MM.1S (cell line): ENCODE measurements around the gene PRRX2.

Experiments used
- DNase-seq: peaks from one replicate; pipeline ENCODE4 v3.0.0-alpha.2; 2015
- H2AFZ ChIP-seq: fragments of 300-600 bp; sonication (generic); 2 replicates; pipeline ENCODE4 v1.6.0; 2016; ENCODE audit warnings: antibody characterized with exemption, low read length
- H3F3A ChIP-seq: fragments of 300-600 bp; sonication (generic); 2 replicates; pipeline ENCODE4 v1.6.1; 2016; ENCODE audit warnings: mild to moderate bottlenecking, antibody characterized with exemption, low read length, moderate library complexity, mixed read lengths; ENCODE audit not compliant: insufficient read depth
- H3K27ac ChIP-seq: fragments of 300-600 bp; sonication (generic); 2 replicates; pipeline ENCODE4 v1.5.1; 2016; ENCODE audit warnings: mild to moderate bottlenecking, low read length
- H3K27me3 ChIP-seq: fragments of 300-600 bp; sonication (generic); replicated peaks from 2 replicates; pipeline ENCODE4 v1.6.0; 2016; ENCODE audit warnings: low read length; ENCODE audit not compliant: insufficient read depth
- H3K36me3 ChIP-seq: fragments of 300-600 bp; sonication (generic); replicated peaks from 2 replicates; pipeline ENCODE4 v1.6.1; 2016; ENCODE audit warnings: mild to moderate bottlenecking, low read length, mixed read lengths; ENCODE audit not compliant: insufficient read depth
- H3K4me1 ChIP-seq: fragments of 300-600 bp; sonication (generic); 2 replicates; pipeline ENCODE4 v1.6.1; 2016; ENCODE audit warnings: low read length, mixed read lengths
- H3K4me2 ChIP-seq: fragments of 300-600 bp; sonication (generic); 2 replicates; pipeline ENCODE4 v1.6.0; 2016; ENCODE audit warnings: low read depth, low read length
- H3K4me3 ChIP-seq: fragments of 300-600 bp; sonication (generic); 2 replicates; pipeline ENCODE4 v1.5.1; 2016; ENCODE audit warnings: low read length, mixed read lengths
- H3K79me2 ChIP-seq: fragments of 300-600 bp; sonication (generic); 2 replicates; pipeline ENCODE4 v1.6.1; 2016; ENCODE audit warnings: mixed run types, low read length, mixed read lengths
- H3K9ac ChIP-seq: fragments of 300-600 bp; sonication (generic); 2 replicates; pipeline ENCODE4 v1.6.1; 2016; ENCODE audit warnings: low read length, mixed read lengths
- H3K9me2 ChIP-seq: fragments of 300-600 bp; sonication (generic); replicated peaks from 2 replicates; pipeline ENCODE4 v1.6.1; 2016; ENCODE audit warnings: mild to moderate bottlenecking, low read length, mixed read lengths; ENCODE audit not compliant: insufficient read depth
- H3K9me3 ChIP-seq: fragments of 300-600 bp; sonication (generic); replicated peaks from 2 replicates; pipeline ENCODE4 v1.6.1; 2016; ENCODE audit warnings: mild to moderate bottlenecking, low read length, mixed read lengths; ENCODE audit not compliant: insufficient read depth
- H4K20me1 ChIP-seq: fragments of 300-600 bp; sonication (generic); 2 replicates; pipeline ENCODE4 v1.6.1; 2016; ENCODE audit warnings: mild to moderate bottlenecking, low read length, moderate library complexity, mixed read lengths; ENCODE audit not compliant: insufficient read depth
- EZH2 ChIP-seq: fragments of 300-600 bp; sonication (generic); optimal IDR thresholded peaks from 2 replicates; pipeline ENCODE3; 2017; ENCODE audit warnings: low read depth, mild to moderate bottlenecking, antibody characterized with exemption, low read length, mixed read lengths
- EZH2phosphoT487 ChIP-seq: fragments of 300-600 bp; sonication (generic); IDR thresholded peaks from 2 replicates; pipeline ENCODE4 v1.6.1; 2018; ENCODE audit warnings: antibody characterized with exemption, low read length
- TF ChIP-seq, protein P1 (sequence below): fragments of 300-600 bp; sonication (generic); IDR thresholded peaks from 2 replicates; pipeline ENCODE4 v1.5.1; 2016; ENCODE audit warnings: antibody characterized with exemption, low read length, mixed read lengths

PRRX2 gene

DNA sequence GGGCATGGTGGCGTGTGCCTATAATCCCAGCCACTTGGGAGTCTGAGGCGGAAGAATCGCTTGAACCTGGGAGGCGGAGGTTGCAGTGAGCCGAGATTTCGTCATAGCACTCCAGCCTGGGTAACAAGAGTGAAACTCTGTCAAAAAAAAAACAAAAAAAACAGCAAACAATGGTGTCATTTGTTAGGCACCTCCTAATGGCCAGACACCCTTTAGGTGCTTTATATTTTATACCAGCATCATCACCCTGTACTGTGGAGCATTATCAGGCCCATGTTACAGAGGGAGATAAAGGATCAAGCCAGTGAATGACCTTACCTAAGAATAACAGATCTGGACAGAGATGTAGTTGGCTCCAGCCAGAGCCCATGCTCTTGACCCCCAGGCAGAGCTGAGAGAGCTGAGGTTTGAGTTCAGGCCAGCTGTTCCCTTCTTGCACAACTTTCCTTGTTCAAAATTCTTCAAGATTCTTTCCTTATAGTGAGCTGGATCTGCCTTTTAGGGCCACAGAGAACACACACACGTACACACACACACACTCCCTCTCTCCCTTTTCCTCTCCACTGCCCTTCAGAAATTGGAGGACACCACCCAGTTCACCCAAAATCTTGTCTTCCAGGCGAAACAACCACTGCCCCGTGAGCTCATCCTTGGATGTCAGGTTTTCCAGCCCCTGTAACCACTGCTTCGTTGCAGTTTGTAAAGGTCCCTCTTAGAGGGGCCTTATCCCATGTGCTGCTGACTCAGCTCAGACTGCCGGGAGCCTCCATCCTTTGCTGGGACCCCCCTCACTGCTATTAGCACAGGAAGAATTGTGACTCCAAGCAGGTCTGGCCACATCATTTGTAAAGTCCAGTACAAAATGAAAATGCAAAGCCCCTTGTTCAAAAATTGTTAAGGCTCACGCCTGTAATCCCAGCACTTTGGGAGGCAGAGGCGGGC is 97.8 kb downstream of the PRRX2 start:
- TF ChIP-seq EZH2phosphoT487 (no peak), EZH2 (no peak)
- TF ChIP-seq, protein P1, sequence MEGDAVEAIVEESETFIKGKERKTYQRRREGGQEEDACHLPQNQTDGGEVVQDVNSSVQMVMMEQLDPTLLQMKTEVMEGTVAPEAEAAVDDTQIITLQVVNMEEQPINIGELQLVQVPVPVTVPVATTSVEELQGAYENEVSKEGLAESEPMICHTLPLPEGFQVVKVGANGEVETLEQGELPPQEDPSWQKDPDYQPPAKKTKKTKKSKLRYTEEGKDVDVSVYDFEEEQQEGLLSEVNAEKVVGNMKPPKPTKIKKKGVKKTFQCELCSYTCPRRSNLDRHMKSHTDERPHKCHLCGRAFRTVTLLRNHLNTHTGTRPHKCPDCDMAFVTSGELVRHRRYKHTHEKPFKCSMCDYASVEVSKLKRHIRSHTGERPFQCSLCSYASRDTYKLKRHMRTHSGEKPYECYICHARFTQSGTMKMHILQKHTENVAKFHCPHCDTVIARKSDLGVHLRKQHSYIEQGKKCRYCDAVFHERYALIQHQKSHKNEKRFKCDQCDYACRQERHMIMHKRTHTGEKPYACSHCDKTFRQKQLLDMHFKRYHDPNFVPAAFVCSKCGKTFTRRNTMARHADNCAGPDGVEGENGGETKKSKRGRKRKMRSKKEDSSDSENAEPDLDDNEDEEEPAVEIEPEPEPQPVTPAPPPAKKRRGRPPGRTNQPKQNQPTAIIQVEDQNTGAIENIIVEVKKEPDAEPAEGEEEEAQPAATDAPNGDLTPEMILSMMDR = no peak
- Histone ChIP-seq H3K4me1 (no peaks in the 10 kb centered on the region), H3K36me3 (no peaks in the 10 kb centered on the region), H3K27me3 (peaks cover 71% of the 10 kb centered on the region), H3K4me3 (no peak overlapping the region), H3K4me2 (no peak overlapping the region), H3F3A (no peaks in the 10 kb centered on the region; the same call in 1 of the 2 replicates), H3K9me3 (no peaks in the 10 kb centered on the region), H3K9me2 (no peaks in the 10 kb centered on the region), H2AFZ (no peak overlapping the region), H3K9ac (no peak overlapping the region), H4K20me1 (no peaks in the 10 kb centered on the region), H3K79me2 (no peaks in the 10 kb centered on the region), H3K27ac (no peak overlapping the region)
- DNase-seq = no peak

DNA sequence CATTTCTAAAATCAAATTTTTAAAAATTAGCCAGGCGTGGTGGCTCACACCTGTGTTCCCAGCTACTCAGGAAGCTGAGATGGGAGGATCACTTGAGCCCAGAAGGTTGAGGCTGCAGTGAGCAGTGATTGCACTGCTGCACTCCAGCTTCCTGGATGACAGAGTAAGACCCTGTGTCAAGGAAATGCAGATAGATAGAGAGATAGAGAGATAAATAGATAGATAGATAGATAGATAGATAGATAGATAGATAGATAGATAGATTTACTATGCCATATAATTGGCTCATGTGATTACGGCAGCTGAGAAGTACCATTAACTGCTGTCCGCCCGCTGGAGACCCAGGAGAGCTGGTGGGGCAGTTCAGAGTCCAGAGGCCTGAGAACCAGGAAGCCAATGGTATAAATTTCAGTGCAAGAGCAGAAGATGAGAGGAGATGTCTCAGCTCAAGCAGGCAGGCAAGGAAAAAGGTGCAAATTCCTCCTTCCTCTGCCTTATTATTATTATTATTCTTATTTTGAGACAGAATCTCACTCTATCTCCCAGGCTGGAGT is 100.4 kb downstream of the PRRX2 start:
- H3F3A ChIP-seq = no peaks in the 10 kb centered on the region; the same call in 1 of the 2 replicates
- no peaks in the 10 kb centered on the region for H3K79me2 ChIP-seq
- no peaks in the 10 kb centered on the region for H3K9me2 ChIP-seq
- H3K4me2 ChIP-seq = no peak overlapping the region
- H3K9me3 ChIP-seq = no peaks in the 10 kb centered on the region
- no peak overlapping the region for H3K4me3 ChIP-seq
- H3K36me3 ChIP-seq = no peaks in the 10 kb centered on the region
- DNase-seq = no peak
- H2AFZ ChIP-seq = no peak overlapping the region
- no peak overlapping the region for H3K9ac ChIP-seq
- H3K27ac ChIP-seq = no peak overlapping the region
- H3K27me3 ChIP-seq = peaks cover 73% of the 10 kb centered on the region
- H4K20me1 ChIP-seq = no peaks in the 10 kb centered on the region
- no peak for TF ChIP-seq EZH2
- TF ChIP-seq EZH2phosphoT487 = no peak
- TF ChIP-seq, protein P1 = no peak
- no peaks in the 10 kb centered on the region for H3K4me1 ChIP-seq

DNA sequence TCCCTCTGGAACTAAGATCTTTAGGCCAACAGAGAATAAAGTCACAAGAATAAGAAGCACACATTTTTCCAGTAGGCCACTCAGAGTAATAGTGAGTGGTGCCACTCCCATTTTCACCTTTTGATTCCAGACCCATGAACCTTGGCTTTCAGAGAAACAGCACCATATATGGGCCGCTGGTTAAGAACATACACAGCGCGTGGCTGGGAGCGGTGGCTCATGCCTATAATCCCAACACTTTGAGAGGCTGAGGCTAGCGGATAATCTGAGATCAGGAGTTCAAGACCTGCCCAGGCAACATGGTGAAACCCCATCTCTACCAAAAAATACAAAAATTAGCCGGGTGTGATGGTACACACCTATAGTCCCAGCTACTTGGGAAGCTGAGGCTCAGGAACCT is 103.0 kb downstream of the PRRX2 start:
- no peaks in the 10 kb centered on the region for H4K20me1 ChIP-seq
- no peak overlapping the region for H2AFZ ChIP-seq
- no peaks in the 10 kb centered on the region for H3K36me3 ChIP-seq
- no peak for DNase-seq
- no peaks in the 10 kb centered on the region for H3K4me1 ChIP-seq
- no peaks in the 10 kb centered on the region for H3K79me2 ChIP-seq
- no peaks in the 10 kb centered on the region; the same call in 1 of the 2 replicates for H3F3A ChIP-seq
- H3K4me2 ChIP-seq = no peak overlapping the region
- TF ChIP-seq EZH2phosphoT487 (no peak), EZH2 (no peak)
- TF ChIP-seq, protein P1 = no peak
- no peak overlapping the region for H3K9ac ChIP-seq
- H3K9me3 ChIP-seq = no peaks in the 10 kb centered on the region
- H3K9me2 ChIP-seq = no peaks in the 10 kb centered on the region
- H3K4me3 ChIP-seq = no peak overlapping the region
- no peak overlapping the region for H3K27ac ChIP-seq
- peaks cover 65% of the 10 kb centered on the region for H3K27me3 ChIP-seq
